ENCODE measurements around the gene GALM. TPM values are rescaled to one million over a fixed set of nuclear protein-coding genes. Genes with fewer than 3 reads are reported as not detected.
A peak's percentile ranks its signal among the peaks of the same experiment; 100 is the strongest.

GALM gene
- total and polyA plus RNA-seq, 2 of the 13 experiments (the other 11 are each of a cell fraction or from before 2014, with no cell fraction given): 65.5 to 90.0 TPM

DNA sequence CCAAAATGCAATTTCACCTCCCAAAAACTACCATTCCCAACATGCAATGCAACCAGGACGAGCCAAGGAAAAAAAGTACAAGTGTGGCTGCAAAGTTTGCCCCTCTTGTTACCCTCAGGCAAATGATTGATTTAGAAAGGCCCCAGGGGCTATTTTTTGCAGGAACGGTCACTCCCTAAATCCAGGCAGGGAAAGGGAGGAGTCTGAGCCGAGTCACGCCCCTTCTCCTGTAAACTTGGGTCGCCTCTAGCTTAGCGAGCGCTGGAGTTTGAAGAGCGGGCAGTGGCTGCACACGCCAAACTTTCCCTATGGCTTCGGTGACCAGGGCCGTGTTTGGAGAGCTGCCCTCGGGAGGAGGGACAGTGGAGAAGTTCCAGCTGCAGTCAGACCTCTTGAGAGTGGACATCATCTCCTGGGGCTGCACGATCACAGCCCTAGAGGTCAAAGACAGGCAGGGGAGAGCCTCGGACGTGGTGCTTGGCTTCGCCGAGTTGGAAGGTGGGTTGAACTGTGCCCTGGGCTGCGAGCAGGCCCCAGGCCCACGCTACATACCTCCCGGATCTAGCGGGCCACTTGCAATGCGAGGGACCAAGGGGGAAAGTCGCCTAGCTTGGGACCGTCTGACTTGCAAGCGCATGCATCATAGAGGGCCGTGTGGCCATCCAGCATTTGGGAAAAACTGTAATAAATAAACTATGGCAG, at the start of gene GALM (continued):
- TF ChIP-seq, protein P1, sequence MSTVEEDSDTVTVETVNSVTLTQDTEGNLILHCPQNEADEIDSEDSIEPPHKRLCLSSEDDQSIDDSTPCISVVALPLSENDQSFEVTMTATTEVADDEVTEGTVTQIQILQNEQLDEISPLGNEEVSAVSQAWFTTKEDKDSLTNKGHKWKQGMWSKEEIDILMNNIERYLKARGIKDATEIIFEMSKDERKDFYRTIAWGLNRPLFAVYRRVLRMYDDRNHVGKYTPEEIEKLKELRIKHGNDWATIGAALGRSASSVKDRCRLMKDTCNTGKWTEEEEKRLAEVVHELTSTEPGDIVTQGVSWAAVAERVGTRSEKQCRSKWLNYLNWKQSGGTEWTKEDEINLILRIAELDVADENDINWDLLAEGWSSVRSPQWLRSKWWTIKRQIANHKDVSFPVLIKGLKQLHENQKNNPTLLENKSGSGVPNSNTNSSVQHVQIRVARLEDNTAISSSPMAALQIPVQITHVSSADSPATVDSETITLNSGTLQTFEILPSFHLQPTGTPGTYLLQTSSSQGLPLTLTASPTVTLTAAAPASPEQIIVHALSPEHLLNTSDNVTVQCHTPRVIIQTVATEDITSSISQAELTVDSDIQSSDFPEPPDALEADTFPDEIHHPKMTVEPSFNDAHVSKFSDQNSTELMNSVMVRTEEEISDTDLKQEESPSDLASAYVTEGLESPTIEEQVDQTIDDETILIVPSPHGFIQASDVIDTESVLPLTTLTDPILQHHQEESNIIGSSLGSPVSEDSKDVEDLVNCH (CRISPR knock-in tag; IDR thresholded peaks at IDR 0.05): 0 out of 2 replicates have a peak, but pooled peaks have one; percentile 7
- TF ChIP-seq ZNF598 (CRISPR knock-in tag; IDR thresholded peaks at IDR 0.05; ENCODE audit: borderline replicate concordance) (peak; percentile 86; the same call in 1 of the 2 replicates), ZNF484 (CRISPR knock-in tag; IDR thresholded peaks at IDR 0.05; ENCODE audit: borderline replicate concordance, low read depth) (no peak; the same call in 1 of the 2 replicates), XRCC5 (optimal IDR thresholded peaks at IDR 0.05; ENCODE audit: low read length) (peak; percentile 64), KLF11 (CRISPR knock-in tag; IDR thresholded peaks at IDR 0.05) (peak; percentile 71; the same call in 1 of the 2 replicates), ZNF101 (CRISPR knock-in tag; IDR thresholded peaks at IDR 0.05; ENCODE audit: borderline replicate concordance, low read depth) (no peak), GFI1 (CRISPR knock-in tag; IDR thresholded peaks at IDR 0.05; ENCODE audit: borderline replicate concordance) (peak; percentile 82), RAD51 (IDR thresholded peaks at IDR 0.05; ENCODE audit: borderline replicate concordance) (no peak), ZNF331 (CRISPR knock-in tag; IDR thresholded peaks at IDR 0.05) (peak; percentile 93), MLLT10 (CRISPR knock-in tag; IDR thresholded peaks at IDR 0.05) (no peak), FOSL2 (CRISPR knock-in tag; IDR thresholded peaks at IDR 0.05) (peak; percentile 68), ZNF589 (CRISPR knock-in tag; conservative IDR thresholded peaks at IDR 0.05) (no peak; the same call in 1 of the 2 replicates)
- TF ChIP-seq, protein P2, sequence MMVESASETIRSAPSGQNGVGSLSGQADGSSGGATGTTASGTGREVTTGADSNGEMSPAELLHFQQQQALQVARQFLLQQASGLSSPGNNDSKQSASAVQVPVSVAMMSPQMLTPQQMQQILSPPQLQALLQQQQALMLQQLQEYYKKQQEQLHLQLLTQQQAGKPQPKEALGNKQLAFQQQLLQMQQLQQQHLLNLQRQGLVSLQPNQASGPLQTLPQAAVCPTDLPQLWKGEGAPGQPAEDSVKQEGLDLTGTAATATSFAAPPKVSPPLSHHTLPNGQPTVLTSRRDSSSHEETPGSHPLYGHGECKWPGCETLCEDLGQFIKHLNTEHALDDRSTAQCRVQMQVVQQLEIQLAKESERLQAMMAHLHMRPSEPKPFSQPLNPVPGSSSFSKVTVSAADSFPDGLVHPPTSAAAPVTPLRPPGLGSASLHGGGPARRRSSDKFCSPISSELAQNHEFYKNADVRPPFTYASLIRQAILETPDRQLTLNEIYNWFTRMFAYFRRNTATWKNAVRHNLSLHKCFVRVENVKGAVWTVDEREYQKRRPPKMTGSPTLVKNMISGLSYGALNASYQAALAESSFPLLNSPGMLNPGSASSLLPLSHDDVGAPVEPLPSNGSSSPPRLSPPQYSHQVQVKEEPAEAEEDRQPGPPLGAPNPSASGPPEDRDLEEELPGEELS (CRISPR knock-in tag; IDR thresholded peaks at IDR 0.05): peak; percentile 83; the same call in 1 of the 2 replicates
- TF ChIP-seq, protein P3, sequence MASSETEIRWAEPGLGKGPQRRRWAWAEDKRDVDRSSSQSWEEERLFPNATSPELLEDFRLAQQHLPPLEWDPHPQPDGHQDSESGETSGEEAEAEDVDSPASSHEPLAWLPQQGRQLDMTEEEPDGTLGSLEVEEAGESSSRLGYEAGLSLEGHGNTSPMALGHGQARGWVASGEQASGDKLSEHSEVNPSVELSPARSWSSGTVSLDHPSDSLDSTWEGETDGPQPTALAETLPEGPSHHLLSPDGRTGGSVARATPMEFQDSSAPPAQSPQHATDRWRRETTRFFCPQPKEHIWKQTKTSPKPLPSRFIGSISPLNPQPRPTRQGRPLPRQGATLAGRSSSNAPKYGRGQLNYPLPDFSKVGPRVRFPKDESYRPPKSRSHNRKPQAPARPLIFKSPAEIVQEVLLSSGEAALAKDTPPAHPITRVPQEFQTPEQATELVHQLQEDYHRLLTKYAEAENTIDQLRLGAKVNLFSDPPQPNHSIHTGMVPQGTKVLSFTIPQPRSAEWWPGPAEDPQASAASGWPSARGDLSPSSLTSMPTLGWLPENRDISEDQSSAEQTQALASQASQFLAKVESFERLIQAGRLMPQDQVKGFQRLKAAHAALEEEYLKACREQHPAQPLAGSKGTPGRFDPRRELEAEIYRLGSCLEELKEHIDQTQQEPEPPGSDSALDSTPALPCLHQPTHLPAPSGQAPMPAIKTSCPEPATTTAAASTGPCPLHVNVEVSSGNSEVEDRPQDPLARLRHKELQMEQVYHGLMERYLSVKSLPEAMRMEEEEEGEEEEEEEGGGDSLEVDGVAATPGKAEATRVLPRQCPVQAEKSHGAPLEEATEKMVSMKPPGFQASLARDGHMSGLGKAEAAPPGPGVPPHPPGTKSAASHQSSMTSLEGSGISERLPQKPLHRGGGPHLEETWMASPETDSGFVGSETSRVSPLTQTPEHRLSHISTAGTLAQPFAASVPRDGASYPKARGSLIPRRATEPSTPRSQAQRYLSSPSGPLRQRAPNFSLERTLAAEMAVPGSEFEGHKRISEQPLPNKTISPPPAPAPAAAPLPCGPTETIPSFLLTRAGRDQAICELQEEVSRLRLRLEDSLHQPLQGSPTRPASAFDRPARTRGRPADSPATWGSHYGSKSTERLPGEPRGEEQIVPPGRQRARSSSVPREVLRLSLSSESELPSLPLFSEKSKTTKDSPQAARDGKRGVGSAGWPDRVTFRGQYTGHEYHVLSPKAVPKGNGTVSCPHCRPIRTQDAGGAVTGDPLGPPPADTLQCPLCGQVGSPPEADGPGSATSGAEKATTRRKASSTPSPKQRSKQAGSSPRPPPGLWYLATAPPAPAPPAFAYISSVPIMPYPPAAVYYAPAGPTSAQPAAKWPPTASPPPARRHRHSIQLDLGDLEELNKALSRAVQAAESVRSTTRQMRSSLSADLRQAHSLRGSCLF (CRISPR knock-in tag; IDR thresholded peaks at IDR 0.05; ENCODE audit: borderline replicate concordance): no peak
- TF ChIP-seq, protein P4, sequence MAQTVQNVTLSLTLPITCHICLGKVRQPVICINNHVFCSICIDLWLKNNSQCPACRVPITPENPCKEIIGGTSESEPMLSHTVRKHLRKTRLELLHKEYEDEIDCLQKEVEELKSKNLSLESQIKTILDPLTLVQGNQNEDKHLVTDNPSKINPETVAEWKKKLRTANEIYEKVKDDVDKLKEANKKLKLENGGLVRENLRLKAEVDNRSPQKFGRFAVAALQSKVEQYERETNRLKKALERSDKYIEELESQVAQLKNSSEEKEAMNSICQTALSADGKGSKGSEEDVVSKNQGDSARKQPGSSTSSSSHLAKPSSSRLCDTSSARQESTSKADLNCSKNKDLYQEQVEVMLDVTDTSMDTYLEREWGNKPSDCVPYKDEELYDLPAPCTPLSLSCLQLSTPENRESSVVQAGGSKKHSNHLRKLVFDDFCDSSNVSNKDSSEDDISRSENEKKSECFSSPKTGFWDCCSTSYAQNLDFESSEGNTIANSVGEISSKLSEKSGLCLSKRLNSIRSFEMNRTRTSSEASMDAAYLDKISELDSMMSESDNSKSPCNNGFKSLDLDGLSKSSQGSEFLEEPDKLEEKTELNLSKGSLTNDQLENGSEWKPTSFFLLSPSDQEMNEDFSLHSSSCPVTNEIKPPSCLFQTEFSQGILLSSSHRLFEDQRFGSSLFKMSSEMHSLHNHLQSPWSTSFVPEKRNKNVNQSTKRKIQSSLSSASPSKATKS (CRISPR knock-in tag; IDR thresholded peaks at IDR 0.05): peak; percentile 88
- TF ChIP-seq, protein P5, sequence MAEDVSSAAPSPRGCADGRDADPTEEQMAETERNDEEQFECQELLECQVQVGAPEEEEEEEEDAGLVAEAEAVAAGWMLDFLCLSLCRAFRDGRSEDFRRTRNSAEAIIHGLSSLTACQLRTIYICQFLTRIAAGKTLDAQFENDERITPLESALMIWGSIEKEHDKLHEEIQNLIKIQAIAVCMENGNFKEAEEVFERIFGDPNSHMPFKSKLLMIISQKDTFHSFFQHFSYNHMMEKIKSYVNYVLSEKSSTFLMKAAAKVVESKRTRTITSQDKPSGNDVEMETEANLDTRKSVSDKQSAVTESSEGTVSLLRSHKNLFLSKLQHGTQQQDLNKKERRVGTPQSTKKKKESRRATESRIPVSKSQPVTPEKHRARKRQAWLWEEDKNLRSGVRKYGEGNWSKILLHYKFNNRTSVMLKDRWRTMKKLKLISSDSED (CRISPR knock-in tag; IDR thresholded peaks at IDR 0.05): no peak

All from HepG2 (cell line).